GM19328 (cell line): ENCODE results near the gene MMP13.
A peak's percentile ranks its signal among the peaks of the same experiment; 100 is the strongest.

Experiments used
- ATAC-seq: cut with Tn5 transposase; IDR thresholded peaks from one replicate; pipeline ENCODE4 v1.9.1; 2021; ENCODE audit warnings: mild to moderate bottlenecking, moderate library complexity; ENCODE audit not compliant: unreplicated experiment

The MMP13 gene

GRCh38 chr11:102936864-102937509 is 18.5 kb downstream of the MMP13 start:
- no peak for ATAC-seq

- ATAC-seq = no peak
Measured at GRCh38 chr11:102935514-102935913, 20.0 kb downstream of the MMP13 start.

GRCh38 chr11:102934735-102935134 is 20.8 kb downstream of the MMP13 start:
- no peak for ATAC-seq

- ATAC-seq = no peak
Measured at GRCh38 chr11:102933627-102934026, 21.9 kb downstream of the MMP13 start.

- no peak for ATAC-seq
Measured at GRCh38 chr11:102932678-102933077, 22.9 kb downstream of the MMP13 start.

GRCh38 chr11:102930451-102930850 is 25.1 kb downstream of the MMP13 start:
- ATAC-seq = no peak

- ATAC-seq = no peak
Measured at GRCh38 chr11:102929972-102930371, 25.6 kb downstream of the MMP13 start.

- no peak for ATAC-seq
Measured at GRCh38 chr11:102929166-102929565, 26.4 kb downstream of the MMP13 start.

GRCh38 chr11:102928247-102928646 is 27.3 kb downstream of the MMP13 start:
- ATAC-seq = no peak

GRCh38 chr11:102927624-102927990 is 27.9 kb downstream of the MMP13 start:
- ATAC-seq = no peak

GRCh38 chr11:102926961-102927623 is 28.4 kb downstream of the MMP13 start:
- ATAC-seq = no peak

- ATAC-seq = no peak
Measured at GRCh38 chr11:102926517-102926916, 29.0 kb downstream of the MMP13 start.

- no peak for ATAC-seq
Measured at GRCh38 chr11:102925988-102926387, 29.5 kb downstream of the MMP13 start.

GRCh38 chr11:102924851-102925380 is 30.6 kb downstream of the MMP13 start:
- no peak for ATAC-seq

GRCh38 chr11:102921587-102922220 is 33.8 kb downstream of the MMP13 start:
- ATAC-seq = no peak

- ATAC-seq = peak; percentile 82
Measured at GRCh38 chr11:102920118-102920684, 35.3 kb downstream of the MMP13 start.

GRCh38 chr11:102915044-102915375 is 40.5 kb downstream of the MMP13 start:
- no peak for ATAC-seq

- no peak for ATAC-seq
Measured at GRCh38 chr11:102914238-102915043, 41.1 kb downstream of the MMP13 start.

- no peak for ATAC-seq
Measured at GRCh38 chr11:102912482-102912830, 43.1 kb downstream of the MMP13 start.

GRCh38 chr11:102911758-102912481 is 43.6 kb downstream of the MMP13 start:
- no peak for ATAC-seq
